ENCODE results near the gene ANXA4.
"Not testable (repeated sequence)": the region's sequence is repeated elsewhere in the genome, so short reads cannot be mapped to it uniquely, and the experiment has no call there.

Gene ANXA4

DNA sequence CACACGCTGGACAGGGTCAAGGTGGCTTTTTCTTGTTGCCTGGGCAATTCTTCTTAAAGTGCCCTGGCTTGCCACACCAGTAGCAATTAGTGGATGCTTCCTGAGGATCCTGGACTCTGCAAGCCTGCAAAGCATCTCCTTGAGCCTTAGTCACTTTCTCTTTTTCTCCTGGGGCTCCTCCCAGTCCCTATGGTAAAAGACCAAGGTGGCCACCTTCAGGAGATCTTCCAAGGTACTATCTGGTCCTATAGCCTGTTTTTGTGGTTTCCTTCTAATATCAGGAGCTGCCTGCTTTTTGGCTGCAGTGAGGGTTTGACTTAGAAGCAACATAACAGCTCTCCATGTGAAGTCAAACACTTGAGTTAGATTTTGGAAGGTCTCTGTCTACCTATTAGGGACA lies 54.2 kb downstream of the ANXA4 start:
- H3K4me3 ChIP-seq (ENCODE audit: low read length): no peak overlapping the region
- DNase-seq (ENCODE audit: low read depth, low spot score): no peak

DNA sequence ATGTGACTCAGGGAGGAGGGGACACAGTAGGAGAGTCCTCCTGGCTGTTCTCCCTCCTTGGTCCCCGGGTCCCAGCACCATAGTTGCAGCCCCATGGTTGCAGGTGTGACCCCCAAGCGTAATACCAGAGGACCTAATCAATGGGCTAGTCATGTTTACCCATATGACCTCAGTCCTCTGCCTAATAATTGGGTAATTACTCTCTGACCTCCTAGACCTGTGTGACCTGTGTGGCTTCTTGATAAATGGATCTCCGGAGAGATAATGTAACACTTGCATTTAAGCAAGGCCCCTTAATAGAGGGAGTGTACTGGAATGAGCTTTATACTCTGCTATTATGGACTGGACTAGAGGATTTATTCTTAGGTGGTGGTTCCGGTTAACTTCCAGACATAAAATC lies 55.3 kb downstream of the ANXA4 start:
- no peak for DNase-seq (ENCODE audit: low read depth, low spot score)
- no peak overlapping the region for H3K4me3 ChIP-seq (ENCODE audit: low read length)

DNA sequence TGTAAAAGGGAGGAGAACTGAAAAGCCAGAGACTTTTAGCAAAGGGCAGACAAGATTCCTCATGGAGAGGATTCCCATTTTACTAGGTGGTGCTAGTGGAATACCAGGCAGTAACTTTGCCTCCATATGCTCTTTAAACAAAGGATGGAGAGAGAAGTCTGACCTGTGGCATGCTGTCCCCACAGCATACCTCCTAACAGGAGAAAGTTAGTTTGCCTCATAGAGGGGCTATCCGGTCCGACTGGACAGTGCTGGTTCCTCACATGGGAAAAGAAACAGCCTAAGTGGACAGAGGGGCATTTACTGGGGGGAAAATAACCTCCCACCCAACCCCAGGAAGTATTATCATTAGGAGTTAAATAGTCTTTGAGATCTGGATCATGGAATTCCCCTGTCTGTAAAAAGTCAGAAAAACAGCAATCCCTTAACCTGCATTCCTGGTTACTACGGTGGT lies 55.9 kb downstream of the ANXA4 start:
- H3K4me3 ChIP-seq (ENCODE audit: low read length): no peak overlapping the region
- DNase-seq (ENCODE audit: low read depth, low spot score): no peak

- no peak for DNase-seq (ENCODE audit: low read depth, low spot score)
- H3K4me3 ChIP-seq (ENCODE audit: low read length): no peak overlapping the region
Observed at GRCh38 chr2:69798290-69798908, 56.5 kb downstream of the ANXA4 start.

GRCh38 chr2:69798909-69799526 lies 57.1 kb downstream of the ANXA4 start:
- peak; percentile 75 for DNase-seq (ENCODE audit: low read depth, low spot score)
- no peak overlapping the region; the same call in 1 of the 2 replicates for H3K4me3 ChIP-seq (ENCODE audit: low read length)

DNA sequence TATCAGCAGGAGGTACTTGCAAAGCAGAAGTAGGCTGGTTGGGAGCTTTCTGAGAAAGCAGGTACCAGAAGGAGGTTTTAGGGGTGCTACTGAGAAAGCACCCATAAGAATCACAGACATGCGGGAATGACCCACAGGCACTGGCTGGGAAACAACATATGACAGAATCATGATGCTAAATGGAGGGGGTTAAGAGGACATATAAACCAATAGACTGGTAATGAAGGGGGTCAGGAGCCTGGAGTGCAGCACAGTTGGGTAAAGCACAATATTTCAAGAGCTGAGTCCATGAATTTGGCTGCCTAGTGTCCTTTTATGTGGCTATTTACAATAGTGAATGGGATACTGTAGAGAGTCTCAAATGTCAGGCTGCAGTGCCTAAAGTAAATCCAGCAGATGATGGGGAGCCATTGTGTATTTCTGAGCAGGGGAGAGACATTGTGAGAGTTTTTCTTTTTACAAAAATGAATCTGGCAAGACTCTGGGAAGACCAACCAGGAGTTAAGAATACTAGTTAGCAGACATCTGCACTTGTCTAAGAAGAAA lies 59.9 kb downstream of the ANXA4 start:
- H3K4me3 ChIP-seq (ENCODE audit: low read length): no peak overlapping the region
- DNase-seq (ENCODE audit: low read depth, low spot score): no peak

DNA sequence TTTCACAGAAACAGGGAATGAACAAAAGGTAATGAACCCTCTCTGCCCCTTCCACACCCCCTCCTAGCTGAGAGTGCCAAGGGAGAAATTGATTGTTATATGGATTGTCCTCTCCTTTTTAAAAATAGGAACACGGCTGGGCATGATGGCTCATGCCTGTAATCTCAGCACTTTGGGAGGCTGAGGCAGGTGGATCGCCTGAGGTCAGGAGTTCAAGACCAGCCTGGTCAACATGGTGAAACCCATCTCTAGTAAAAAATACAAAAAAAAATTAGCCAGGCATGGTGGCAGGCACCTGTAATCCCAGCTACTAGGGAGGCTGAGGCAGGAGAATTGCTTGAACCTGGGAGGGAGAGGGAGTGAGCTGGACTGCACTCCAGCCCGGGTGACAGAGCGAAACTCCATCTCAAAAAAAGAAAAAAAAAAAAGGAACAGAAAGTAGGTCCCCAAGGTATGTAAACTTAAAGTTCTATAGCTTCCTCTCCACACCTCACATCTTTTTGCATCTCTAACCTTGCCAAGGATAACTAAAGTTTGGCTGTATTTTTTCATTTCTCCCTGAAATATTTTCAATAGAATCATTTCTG lies 60.9 kb downstream of the ANXA4 start:
- DNase-seq (ENCODE audit: low read depth, low spot score); H3K4me3 ChIP-seq (ENCODE audit: low read length): not testable (repeated sequence)

- DNase-seq (ENCODE audit: low read depth, low spot score): no peak
- no peak overlapping the region for H3K4me3 ChIP-seq (ENCODE audit: low read length)
Observed at GRCh38 chr2:69804416-69804815, 62.5 kb downstream of the ANXA4 start.

- no peak overlapping the region for H3K4me3 ChIP-seq (ENCODE audit: low read length)
- no peak for DNase-seq (ENCODE audit: low read depth, low spot score)
Observed at GRCh38 chr2:69805887-69806286, 64.0 kb downstream of the ANXA4 start.

DNA sequence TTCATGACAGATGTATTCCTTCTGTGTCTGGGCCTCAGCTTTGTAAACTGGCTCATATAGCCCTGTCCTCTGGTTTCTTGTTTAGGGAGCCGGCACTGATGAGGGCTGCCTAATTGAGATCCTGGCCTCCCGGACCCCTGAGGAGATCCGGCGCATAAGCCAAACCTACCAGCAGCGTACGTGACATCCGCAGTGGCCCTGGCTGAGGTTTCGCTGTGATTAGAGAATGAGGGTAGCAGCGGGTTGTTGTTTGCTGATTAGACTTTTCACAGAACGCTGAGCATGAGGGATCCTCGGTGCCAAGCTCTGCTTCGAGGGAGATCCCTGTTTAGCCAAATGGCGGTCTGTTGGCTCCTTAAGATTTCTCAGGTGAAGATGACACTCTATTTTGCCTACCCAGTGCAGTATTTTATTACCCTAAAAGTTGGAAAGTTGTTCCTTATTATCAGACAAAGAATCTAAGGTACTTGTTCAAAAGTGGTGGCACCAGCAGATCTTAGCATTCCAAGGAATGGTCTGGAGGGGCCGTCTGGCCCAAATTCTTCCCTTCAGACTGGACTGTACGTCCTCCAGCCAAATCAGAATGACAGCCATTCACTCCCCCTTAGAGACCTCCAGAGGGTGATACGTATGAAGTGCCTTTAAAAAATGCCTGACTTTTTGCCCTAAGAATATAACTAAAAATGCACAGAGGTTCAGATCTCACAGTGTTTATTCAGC lies 66.0 kb downstream of the ANXA4 start:
- no peak overlapping the region for H3K4me3 ChIP-seq (ENCODE audit: low read length)
- no peak for DNase-seq (ENCODE audit: low read depth, low spot score)

GRCh38 chr2:69810550-69810949 lies 68.6 kb downstream of the ANXA4 start:
- no peak overlapping the region for H3K4me3 ChIP-seq (ENCODE audit: low read length)
- DNase-seq (ENCODE audit: low read depth, low spot score): no peak

GRCh38 chr2:69811018-69811417 lies 69.1 kb downstream of the ANXA4 start:
- no peak overlapping the region for H3K4me3 ChIP-seq (ENCODE audit: low read length)
- no peak for DNase-seq (ENCODE audit: low read depth, low spot score)

GRCh38 chr2:69811591-69811990 lies 69.7 kb downstream of the ANXA4 start:
- H3K4me3 ChIP-seq (ENCODE audit: low read length): no peak overlapping the region
- DNase-seq (ENCODE audit: low read depth, low spot score): no peak

- DNase-seq (ENCODE audit: low read depth, low spot score): no peak
- H3K4me3 ChIP-seq (ENCODE audit: low read length): no peak overlapping the region
Observed at GRCh38 chr2:69815717-69816116, 73.8 kb downstream of the ANXA4 start.

GRCh38 chr2:69816923-69817542 lies 75.1 kb downstream of the ANXA4 start:
- DNase-seq (ENCODE audit: low read depth, low spot score): peak; percentile 90
- no peak overlapping the region for H3K4me3 ChIP-seq (ENCODE audit: low read length)

DNA sequence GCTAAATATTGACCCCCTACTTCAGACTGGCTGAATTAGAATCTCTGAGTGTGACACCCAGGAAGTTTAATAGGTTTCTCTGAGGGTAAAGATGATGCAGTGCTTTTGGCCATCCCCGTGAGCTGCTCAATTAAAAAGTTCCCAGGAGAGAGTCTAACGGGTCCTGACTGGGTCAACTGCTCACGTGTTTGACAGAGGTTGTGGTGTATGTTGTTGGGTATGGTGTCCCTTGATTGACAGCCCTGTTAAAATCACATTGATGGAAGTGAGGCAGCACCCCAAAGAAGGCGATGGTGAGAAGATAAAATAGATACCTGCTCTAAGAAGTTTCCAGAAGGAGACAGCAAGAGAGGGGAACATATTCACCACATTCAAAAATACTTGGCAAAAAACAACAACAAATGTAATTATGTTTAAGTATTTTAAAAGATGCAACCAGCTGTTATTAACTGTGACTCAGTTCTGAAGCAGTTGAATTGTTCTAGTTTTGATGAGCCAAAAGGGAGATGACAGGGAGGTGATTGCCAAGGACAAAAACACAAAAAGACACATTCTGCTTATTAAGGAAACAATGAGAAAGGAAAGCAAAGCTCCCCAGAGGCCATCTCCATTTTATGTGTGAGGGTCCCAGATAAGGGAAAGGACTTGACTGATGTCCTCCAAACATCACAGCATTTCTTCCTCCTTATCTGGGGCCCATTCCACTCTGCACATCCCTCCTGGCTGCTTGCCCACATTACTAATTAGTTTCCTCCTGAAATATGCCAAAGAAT lies 76.0 kb downstream of the ANXA4 start:
- no peak for DNase-seq (ENCODE audit: low read depth, low spot score)
- no peak overlapping the region for H3K4me3 ChIP-seq (ENCODE audit: low read length)

GRCh38 chr2:69827796-69828540 lies 86.0 kb downstream of the ANXA4 start:
- H3K4me3 ChIP-seq (ENCODE audit: low read length): no peak overlapping the region
- peak; percentile 64 for DNase-seq (ENCODE audit: low read depth, low spot score)

DNA sequence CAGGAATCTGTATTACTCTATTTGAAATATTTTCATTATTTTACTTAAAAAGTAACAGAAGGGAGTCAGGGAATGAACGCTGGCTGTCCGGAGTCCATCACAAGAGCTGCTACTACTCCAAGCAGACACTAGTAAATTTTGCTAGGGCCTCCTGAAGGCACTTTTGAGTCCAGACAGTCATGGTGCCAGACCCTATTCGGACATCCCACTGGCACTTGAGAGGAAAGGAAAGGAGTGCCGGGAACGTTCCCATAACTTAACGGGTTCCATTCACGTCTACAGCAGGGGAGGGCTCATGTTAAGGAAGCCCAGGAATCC lies 87.0 kb downstream of the ANXA4 start:
- DNase-seq (ENCODE audit: low read depth, low spot score): no peak
- H3K4me3 ChIP-seq (ENCODE audit: low read length): peak overlapping the region; percentile 85
